ENCODE measurements around the gene GALNT7. TPM values are rescaled to one million over a fixed set of nuclear protein-coding genes. Genes with fewer than 3 reads are reported as not detected.
"Not testable (repeated sequence)": the region's sequence is repeated elsewhere in the genome, so short reads cannot be mapped to it uniquely, and the experiment has no call there.

Gene GALNT7, protein sequence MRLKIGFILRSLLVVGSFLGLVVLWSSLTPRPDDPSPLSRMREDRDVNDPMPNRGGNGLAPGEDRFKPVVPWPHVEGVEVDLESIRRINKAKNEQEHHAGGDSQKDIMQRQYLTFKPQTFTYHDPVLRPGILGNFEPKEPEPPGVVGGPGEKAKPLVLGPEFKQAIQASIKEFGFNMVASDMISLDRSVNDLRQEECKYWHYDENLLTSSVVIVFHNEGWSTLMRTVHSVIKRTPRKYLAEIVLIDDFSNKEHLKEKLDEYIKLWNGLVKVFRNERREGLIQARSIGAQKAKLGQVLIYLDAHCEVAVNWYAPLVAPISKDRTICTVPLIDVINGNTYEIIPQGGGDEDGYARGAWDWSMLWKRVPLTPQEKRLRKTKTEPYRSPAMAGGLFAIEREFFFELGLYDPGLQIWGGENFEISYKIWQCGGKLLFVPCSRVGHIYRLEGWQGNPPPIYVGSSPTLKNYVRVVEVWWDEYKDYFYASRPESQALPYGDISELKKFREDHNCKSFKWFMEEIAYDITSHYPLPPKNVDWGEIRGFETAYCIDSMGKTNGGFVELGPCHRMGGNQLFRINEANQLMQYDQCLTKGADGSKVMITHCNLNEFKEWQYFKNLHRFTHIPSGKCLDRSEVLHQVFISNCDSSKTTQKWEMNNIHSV
- 10 to 100 TPM in 1 of 3 donors, 1 to 10 TPM in 2; 4.7 to 11.8 (median 6.3) TPM for polyA plus RNA-seq

DNA sequence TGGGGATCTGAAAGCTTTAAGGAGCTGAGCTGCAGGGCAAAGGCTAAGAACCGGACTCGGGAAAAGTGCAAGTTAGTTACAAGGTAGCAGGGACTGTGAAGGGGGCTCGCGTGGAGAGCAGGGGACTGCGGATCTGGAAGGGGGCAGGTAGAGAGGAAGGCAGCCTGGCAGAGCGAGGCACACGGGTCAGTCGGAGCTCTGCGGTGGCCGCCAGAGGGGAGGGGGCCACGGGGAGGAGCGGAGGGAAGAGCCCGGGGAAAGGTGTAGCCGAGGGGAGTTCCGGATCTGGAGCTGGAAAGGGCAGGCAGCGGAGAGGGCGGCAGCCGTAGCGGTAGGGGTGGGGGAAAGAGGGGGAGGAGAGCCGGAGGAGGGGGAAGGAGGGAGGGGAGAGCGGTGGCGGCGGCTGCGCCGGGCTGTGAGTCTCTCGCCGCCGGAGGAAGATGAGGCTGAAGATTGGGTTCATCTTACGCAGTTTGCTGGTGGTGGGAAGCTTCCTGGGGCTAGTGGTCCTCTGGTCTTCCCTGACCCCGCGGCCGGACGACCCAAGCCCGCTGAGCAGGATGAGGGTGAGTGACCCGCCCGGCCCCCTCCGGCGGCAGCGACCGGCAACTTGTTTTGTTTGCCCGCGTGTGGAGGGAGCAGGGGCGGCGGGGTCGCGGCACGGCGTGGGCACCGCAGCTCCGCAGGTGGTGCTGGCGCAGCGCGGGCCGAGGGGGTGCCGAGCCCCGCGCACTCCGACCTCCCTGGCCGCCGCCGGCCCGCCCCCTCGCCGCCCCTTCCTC is at the start of gene GALNT7:
GALNT7 (plus strand) TSS at position 416 of the 782 bp plus-strand sequence; CDS start at position 441, 25 bp downstream.
- peak within 1 kb of the TSS; percentile 43 for H3K27ac ChIP-seq (ENCODE audit: low read depth, low read length)
- WGBS, 3 donors: 0 to 1% (median 1%) methylated on average over 42 to 64 of the region's 64 CpGs

DNA sequence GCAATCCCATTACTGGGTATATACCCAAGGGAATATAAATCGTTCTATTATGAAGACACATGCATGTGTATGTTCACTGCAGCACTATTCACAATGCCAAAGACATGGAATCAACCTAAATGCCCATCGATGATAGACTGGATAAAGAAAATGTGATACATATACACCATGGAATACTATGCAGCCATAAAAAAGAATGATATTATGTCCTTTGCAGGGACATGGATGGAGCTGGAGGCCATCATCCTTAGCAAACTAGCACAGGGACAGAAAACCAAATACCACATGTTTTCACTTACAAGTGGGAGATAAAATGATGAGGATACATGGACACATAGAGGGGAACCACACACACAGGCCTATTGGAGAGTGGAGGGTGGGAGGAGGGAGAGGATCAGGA is 49.8 kb upstream of the GALNT7 start:
- WGBS, 3 donors: 89% methylated on average over 2 of the region's 2 CpGs
- H3K27ac ChIP-seq (ENCODE audit: low read depth, low read length): not testable (repeated sequence)

DNA sequence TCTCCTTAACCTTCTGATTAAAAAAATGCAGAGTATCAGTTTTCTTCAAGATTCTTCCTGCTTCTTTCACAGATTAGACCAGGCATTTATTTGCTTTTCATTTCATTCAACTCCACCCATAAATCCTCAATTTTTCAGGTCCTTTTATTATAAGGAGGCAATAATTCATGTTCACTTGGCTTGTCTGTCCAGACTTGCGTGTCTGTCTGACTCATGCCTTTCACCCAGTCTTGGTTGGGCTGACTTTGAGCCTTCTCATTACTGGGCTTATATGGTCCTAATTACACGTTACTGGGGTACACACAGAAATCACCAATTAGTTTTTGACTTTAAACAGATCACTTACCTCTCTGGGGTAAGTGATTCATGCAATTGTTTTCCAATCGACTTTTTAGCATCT is 48.8 kb upstream of the GALNT7 start:
- H3K27ac ChIP-seq (ENCODE audit: low read depth, low read length): no peak overlapping the region
- WGBS, 3 donors: 83 to 89% (median 88%) methylated on average over 3 of the region's 3 CpGs

DNA sequence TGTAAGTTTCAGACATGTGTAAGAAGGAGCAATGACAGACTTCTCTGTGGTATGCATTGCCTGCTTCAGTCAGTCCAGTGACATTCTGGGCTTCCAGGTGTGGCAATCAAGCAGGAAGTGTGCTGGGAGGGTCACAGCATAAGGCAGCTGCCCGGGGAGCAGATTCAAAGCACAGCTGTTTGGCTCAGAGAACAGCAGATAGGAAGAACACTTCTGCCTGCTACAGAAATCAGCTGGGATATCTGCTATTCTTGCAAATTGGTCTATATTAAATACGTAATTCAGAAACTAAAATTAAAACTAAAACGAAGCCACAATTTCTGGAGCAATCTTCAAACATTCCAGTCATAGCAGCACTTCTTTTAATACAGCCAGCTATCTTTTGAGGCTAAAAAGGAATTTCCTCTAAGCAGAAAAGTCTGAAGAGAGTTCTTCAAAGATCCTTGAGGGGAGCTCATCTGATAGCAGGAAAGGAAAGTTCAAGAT is 47.5 kb upstream of the GALNT7 start:
- no peak overlapping the region for H3K27ac ChIP-seq (ENCODE audit: low read depth, low read length)
- 6 to 18% (median 7%) methylated on average over 3 of the region's 3 CpGs for WGBS, 3 donors

DNA sequence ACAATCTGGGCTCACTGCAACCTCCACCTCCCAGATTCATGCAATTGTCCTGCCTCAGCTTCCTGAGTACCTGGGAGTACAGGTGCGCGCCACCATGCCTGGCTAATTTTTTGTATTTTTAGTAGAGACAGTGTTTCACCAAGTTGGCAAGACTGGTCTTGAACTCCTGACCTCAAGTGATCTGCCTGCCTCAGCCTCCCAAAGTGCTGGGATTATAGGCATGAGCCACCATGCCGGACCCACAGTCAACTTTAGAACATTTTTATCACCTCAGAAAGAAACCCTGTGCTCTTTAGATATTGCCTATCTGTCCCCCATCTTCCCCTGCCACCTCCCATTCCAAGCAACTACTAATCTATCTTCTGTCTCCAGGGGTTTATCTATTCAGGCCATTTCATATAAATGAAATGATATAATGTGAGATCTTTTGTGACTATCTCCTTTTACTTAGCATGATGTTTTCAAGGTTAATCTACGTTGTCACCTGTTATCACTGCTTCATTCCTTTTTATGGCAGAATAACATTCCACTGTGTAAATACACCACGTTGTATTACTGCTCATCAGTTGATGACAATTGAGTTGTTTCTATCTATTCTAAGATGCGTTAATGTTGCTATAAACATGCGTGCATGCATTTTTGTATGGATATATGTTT is 44.3 kb upstream of the GALNT7 start:
- H3K27ac ChIP-seq (ENCODE audit: low read depth, low read length): no peak overlapping the region
- WGBS, 3 donors: 87 to 95% (median 95%) methylated on average over 7 of the region's 7 CpGs

DNA sequence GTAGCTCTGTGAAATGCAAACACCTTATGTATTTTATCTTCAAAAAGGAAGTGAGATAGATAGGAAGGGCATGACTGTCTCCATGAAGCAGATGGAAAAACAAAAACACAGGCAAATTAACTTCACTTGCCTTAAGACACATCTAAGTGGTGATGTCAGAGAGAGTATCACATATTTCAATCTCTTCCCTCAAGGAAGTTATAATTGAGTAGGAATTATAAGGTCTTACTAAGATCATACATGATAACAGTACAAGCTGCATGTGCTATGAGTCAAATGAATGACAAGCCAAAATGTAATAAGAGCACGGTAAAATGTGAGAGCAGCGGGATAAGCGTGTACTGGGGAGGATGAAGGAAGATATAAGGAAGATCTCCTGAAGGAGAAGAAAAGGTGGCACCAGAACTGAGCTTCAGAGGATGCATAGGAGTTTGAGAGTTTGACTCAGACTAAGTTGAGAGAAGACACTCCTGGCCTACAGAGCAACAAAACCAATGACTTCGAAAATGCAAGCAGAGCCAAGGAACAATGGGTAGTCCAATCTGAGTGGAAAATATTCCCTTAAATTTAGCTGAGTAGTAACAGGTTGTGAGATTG is 43.3 kb upstream of the GALNT7 start:
- H3K27ac ChIP-seq (ENCODE audit: low read depth, low read length): no peak overlapping the region
- WGBS, 3 donors: 81 to 94% (median 86%) methylated on average over 4 of the region's 4 CpGs

DNA sequence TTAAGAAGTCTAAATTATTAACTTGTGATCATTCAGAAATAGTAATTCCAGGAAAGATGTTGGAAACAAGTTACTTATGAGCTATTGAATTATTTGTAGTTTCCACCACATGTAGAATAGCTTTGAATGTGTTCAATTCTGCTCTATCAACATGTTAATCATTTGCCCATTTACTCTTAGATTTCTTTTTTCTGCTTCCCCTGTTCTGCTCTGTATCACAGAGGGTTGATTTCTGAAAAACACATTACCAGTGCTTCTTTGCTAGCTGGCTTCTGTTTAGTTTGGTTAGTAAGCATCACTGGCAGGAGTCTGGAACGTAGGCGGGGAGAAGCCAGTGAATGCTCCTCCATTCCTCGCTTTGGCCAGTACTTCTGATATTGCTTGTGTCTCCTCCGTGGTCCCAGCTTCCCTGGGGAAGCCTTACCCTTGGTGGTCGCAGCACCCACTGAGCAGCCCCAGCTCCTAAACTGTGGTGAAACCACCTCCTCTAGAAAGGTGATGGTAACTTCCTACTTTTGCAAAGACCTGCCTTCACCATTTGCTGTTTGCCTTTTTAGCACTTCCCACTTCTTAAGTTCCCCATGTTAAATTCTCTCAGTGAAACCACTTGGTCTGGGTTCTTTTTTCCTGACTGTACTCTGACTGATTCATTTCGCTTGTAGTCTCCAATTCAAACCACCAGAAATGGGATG is 40.3 kb upstream of the GALNT7 start:
- 82 to 92% (median 86%) methylated on average over 6 of the region's 6 CpGs for WGBS, 3 donors

DNA sequence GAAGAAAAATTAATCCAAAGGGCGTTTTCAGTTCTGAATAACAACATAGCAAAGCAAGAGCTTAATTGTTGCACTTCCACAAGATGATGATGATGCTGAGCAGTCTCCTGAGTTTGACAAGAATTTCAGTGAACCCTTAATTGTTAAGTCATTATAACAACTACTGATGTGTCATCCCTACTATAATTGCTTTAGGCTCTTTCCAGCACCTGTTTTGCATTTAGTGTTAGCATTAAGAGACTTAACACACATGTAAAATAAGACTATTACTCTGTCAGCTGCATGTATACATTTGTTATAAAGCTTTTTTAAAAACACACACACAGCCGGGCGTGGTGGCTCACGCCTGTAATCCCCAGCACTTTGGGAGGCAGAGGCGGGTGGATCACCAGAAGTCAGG is 37.9 kb upstream of the GALNT7 start:
- WGBS, 3 donors: 97 to 100% (median 97%) methylated on average over 5 of the region's 5 CpGs
- no peak overlapping the region for H3K27ac ChIP-seq (ENCODE audit: low read depth, low read length)

More for the DNA sequence above, 40.3 kb upstream of the GALNT7 start:
- no peak overlapping the region for H3K27ac ChIP-seq (ENCODE audit: low read depth, low read length)

DNA sequence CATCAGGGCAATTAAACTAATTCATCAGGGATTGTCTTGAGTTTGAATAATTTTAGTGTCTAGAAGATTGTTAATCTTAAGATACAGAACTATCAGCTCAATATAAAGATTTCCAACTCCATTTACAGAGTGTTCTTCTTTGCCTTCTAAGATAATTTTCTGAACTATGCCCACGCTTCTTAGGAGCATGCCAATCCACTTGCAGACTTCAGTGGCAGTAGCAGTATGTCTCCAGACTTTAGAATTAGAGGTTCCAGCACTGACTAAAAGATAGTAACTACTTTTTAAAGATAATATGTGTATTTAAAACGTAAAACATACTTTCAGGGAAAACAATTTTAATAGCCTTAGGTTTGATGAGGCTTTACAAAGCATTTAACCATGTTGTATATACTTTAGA is 34.2 kb upstream of the GALNT7 start:
- WGBS, 3 donors: 90 to 91% (median 91%) methylated on average over 2 of the region's 2 CpGs

DNA sequence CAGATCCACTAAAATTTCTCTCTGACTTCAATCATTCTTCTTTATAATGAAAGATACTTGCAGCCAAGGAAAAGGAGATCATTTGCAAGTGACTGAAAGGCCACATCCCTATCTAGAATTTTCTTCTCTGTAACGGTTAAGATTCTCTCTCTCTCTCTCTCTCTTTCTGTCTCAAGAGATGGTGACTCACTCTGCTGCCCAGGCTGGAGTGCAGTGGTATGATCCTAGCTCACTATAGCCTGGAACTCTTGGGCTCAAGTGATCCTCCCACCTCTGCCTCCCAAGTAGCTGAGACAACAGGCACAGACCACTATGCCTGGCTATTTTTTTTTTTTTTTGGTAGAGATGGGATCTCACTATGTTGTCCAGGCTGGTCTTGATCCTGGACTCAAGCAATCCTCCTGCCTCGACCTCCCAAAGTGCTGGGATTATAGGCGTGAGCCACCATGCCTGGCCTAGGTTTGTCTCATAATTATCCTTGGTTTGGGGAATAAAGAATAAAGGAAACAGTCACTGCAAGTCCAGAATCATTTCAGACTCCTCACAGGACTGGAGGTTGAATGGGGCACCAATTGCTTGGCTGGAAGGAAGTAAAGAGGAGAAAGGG is 33.3 kb upstream of the GALNT7 start:
- WGBS, 3 donors: 84 to 86% (median 86%) methylated on average over 3 of the region's 3 CpGs
- H3K27ac ChIP-seq (ENCODE audit: low read depth, low read length): no peak overlapping the region

More for the DNA sequence above, 34.2 kb upstream of the GALNT7 start:
- H3K27ac ChIP-seq (ENCODE audit: low read depth, low read length): no peak overlapping the region

DNA sequence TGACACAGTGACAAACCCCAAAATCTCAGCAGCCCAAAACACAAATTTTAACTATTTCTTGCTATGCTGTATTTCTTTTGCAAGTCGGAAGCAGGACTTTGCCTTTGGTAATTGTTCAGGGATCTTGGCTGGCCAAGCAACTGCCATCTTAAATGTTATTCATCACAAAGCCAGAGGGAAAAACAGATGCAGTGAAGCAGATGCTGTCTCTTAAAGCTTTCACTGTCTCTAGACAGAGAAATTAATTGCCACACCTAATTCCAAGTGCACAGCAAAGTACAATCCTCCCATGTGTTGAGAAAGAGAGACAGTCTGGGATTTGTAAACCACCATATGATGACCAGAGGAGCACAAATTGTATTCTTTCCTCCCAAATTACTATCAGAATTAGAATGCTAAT is 30.0 kb upstream of the GALNT7 start:
- no peak overlapping the region for H3K27ac ChIP-seq (ENCODE audit: low read depth, low read length)
- WGBS, 3 donors: 56 to 81% (median 81%) methylated on average over 1 of the region's 1 CpG

DNA sequence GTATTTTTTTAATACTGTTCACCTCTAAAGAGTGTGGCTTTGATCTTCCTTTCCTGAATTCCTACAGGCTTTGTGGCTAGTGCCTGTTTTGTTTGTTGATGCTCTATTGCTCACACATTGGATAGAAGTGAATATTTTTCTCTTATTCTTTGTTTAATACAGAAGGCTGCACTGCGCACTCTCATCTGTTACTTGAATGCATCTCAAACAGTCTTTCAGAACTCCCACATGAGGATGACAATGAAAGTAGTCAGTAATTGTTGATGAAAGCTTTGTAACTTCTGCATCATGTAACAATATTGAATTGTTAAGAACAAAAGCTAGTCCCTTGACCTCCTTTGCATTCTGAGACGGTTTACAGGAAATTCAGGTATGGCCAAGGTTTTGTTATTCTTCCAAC is 29.1 kb upstream of the GALNT7 start:
- WGBS, 3 donors: 34 to 37% (median 36%) methylated on average over 2 of the region's 2 CpGs
- no peak overlapping the region for H3K27ac ChIP-seq (ENCODE audit: low read depth, low read length)

DNA sequence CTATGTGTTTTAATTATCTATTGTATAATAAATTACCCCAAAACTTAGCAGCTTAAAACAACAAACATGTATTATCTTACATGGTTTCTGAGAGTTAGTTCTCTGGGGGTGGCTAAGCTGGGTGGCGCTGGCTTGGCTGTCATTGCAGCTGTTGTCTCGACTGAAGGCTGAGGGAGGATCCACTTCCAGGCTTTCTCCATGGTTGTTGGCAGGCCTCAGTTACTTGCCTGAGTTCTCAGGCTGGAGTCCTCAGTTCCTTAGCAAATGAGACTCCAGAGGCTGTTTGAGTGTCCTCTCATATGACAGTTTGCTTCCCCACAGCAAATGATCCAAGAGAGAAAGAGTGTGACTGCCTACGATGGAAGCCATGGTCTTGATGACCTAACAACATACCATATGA is 23.5 kb upstream of the GALNT7 start:
- no peak overlapping the region for H3K27ac ChIP-seq (ENCODE audit: low read depth, low read length)
- WGBS, 3 donors: 92 to 94% (median 93%) methylated on average over 3 of the region's 3 CpGs

DNA sequence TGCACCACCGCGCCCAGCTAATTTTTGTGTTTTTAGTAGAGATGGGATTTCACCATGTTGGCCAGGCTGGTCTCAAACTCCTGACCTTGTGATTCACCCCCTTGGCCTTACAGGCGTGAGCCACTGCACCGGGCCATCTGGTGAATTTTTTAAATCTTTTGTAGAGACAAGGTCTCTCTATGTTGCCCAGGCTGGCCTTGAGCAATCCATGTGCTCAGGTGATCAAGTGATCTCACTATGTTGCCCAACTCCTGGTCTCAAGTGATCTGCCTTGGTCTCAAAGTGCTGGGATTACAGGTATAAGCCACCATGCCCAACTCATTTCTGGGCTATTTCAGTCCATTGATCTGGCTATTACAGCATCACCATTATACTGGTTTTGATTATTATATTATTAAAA is 22.2 kb upstream of the GALNT7 start:
- WGBS, 3 donors: 94 to 99% (median 97%) methylated on average over 4 of the region's 4 CpGs
- no peak overlapping the region for H3K27ac ChIP-seq (ENCODE audit: low read depth, low read length)

DNA sequence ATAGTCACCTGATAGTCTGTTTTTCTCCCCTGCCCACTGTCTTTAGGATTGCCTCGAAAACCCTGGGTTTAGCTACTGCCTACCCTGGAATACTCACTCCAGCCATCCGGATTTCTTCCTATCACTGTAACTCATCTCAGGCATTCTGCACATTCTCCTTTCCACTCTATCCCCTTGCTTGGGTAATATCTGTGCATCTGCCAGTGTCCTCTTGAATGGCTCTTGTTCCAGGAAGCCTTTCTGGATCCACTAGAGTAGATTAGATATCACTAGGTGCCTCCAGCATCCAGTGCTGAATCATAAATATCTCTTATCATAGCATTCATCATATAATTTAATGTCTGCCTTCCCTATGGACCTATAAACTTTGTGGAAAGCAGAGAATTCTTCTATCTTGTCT is 17.1 kb upstream of the GALNT7 start:
- no peak overlapping the region for H3K27ac ChIP-seq (ENCODE audit: low read depth, low read length)
- WGBS, 3 donors: 90 to 93% (median 91%) methylated on average over 2 of the region's 2 CpGs

DNA sequence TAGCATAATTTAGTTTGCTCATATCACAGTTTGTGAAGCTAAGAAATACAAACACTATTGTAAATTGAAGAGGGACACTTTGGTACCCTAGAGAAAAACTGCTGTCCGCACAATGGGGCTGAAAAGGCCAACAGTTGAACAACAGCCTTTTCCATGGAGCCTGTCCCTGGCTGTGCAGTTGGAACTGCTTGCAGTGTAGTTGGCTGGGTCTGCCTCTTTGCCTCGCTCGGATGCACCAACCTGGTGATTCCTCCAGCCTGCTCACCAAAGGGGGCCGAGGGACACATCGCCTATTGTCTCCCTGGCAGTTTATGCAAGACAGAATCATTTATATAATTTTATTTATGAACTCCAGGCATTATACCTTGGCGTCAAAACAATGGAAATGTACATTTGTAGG is 16.5 kb upstream of the GALNT7 start:
- no peak overlapping the region for H3K27ac ChIP-seq (ENCODE audit: low read depth, low read length)
- 96 to 97% (median 96%) methylated on average over 6 of the region's 6 CpGs for WGBS, 3 donors

DNA sequence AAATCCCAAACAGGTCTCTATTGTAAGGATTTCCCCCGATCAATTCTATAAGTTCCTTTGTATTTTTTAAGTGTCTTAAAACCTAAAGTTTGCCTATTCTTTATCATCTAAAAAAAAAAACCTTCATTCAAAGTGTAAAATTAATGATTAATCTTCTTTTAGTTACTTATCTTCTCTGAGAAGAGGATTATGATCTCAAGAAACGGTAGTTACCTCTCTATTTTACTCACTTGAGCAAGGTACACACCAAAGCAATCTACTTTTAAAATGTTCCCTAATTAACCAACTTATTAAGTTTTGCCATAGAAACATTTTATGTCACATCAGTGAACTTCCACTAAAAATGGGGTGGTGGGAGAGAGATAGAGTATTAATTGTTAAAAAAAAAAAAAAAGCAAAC is 15.2 kb upstream of the GALNT7 start:
- no peak overlapping the region for H3K27ac ChIP-seq (ENCODE audit: low read depth, low read length)
- 56 to 92% (median 86%) methylated on average over 2 of the region's 2 CpGs for whole genome bisulfite sequencing, 3 donors

All from adipose tissue (tissue), 3 donors.